Keratinocyte (primary cell): ENCODE results near the gene EVI5. TPM values are rescaled to one million over a fixed set of nuclear protein-coding genes. Genes with fewer than 3 reads are reported as not detected.

Source experiments
- DNase-seq: peaks from one replicate; pipeline ENCODE4 v3.0.0-alpha.2; 2011; ENCODE audit warnings: low read depth, missing footprints, low spot score
- FAIRE-seq: peaks from 2 replicates; lab custom pipeline; 2011; peaks lifted over from hg19 to GRCh38; lab: Jason Lieb, UNC
- H2AFZ ChIP-seq: 2 replicates; pipeline ENCODE4 v1.6.0; 2012; ENCODE audit warnings: low read length, control low read depth, inconsistent platforms; ENCODE audit not compliant: control insufficient read depth
- H3K27ac ChIP-seq: 2 replicates; pipeline ENCODE4 v1.5.1; 2011; ENCODE audit warnings: low read length; ENCODE audit not compliant: control insufficient read depth, insufficient read depth
- H3K27me3 ChIP-seq: 3 replicates; pipeline ENCODE4 v1.6.0; 2011; ENCODE audit warnings: low read length; ENCODE audit not compliant: control insufficient read depth, insufficient read depth; ENCODE audit errors: extremely low read depth
- H3K36me3 ChIP-seq, 2 experiments: 2 replicates in 1 of 2; 3 replicates in 1 of 2; pipeline ENCODE4 v1.5.1; 2011; ENCODE audit warnings: low read length in 2 of 2, mild to moderate bottlenecking in 1 of 2; ENCODE audit not compliant: control insufficient read depth in 2 of 2, insufficient read depth in 2 of 2; ENCODE audit errors: extremely low read depth in 1 of 2
- H3K4me1 ChIP-seq: 3 replicates; pipeline ENCODE4 v1.5.1; 2011; ENCODE audit warnings: low read length; ENCODE audit not compliant: control insufficient read depth, insufficient read depth; ENCODE audit errors: extremely low read depth
- H3K4me2 ChIP-seq: 3 replicates; pipeline ENCODE4 v1.6.0; 2011; ENCODE audit warnings: low read depth, low read length; ENCODE audit not compliant: control insufficient read depth, insufficient read depth; ENCODE audit errors: extremely low read depth
- H3K4me3 ChIP-seq, 3 experiments: fragments of 200-600 bp in 1 of 3; sonication (generic) in 1 of 3; 2 replicates in 2 of 3; 3 replicates in 1 of 3; pipeline ENCODE4 v1.5.1; 2011 to 2016; ENCODE audit warnings: low read length in 3 of 3, mild to moderate bottlenecking in 3 of 3, control low read depth in 2 of 3, inconsistent platforms in 1 of 3, low read depth in 1 of 3, mixed read lengths in 1 of 3, mixed run types in 1 of 3, moderate library complexity in 1 of 3; ENCODE audit not compliant: control insufficient read depth in 2 of 3, insufficient read depth in 2 of 3; ENCODE audit errors: extremely low read depth in 1 of 3
- H3K79me2 ChIP-seq: 2 replicates; pipeline ENCODE4 v1.6.0; 2012; ENCODE audit warnings: low read length; ENCODE audit not compliant: control insufficient read depth, insufficient read depth
- H3K9ac ChIP-seq: 3 replicates; pipeline ENCODE4 v1.6.0; 2011; ENCODE audit warnings: low read length; ENCODE audit not compliant: control insufficient read depth, insufficient read depth; ENCODE audit errors: extremely low read depth
- H3K9me1 ChIP-seq: 3 replicates; pipeline ENCODE4 v1.6.0; 2011; ENCODE audit warnings: low read length; ENCODE audit not compliant: control insufficient read depth, insufficient read depth; ENCODE audit errors: extremely low read depth
- H3K9me3 ChIP-seq: 2 replicates; pipeline ENCODE4 v1.5.1; 2012; ENCODE audit warnings: low read depth, low read length; ENCODE audit not compliant: control insufficient read depth
- H4K20me1 ChIP-seq: 3 replicates; pipeline ENCODE4 v1.6.0; 2011; ENCODE audit warnings: low read length; ENCODE audit not compliant: control insufficient read depth, insufficient read depth; ENCODE audit errors: extremely low read depth
- CTCF ChIP-seq, 3 experiments: IDR thresholded peaks in 1 of 3; conservative IDR thresholded peaks in 1 of 3; optimal IDR thresholded peaks in 1 of 3; 2 replicates in 2 of 3; 3 replicates in 1 of 3; pipeline versions ENCODE3 to v1.5.1; 2011; ENCODE audit warnings: low read length in 3 of 3, mild to moderate bottlenecking in 3 of 3, moderate library complexity in 2 of 3, control low read depth in 1 of 3, inconsistent platforms in 1 of 3; ENCODE audit not compliant: insufficient read depth in 2 of 3; ENCODE audit errors: extremely low read depth in 1 of 3
- EZH2 ChIP-seq: IDR thresholded peaks from one replicate; pipeline ENCODE4 v1.6.1; 2012; ENCODE audit warnings: inconsistent platforms, mild to moderate bottlenecking, low read length, moderate library complexity
- dilution Hi-C: fragments of 300-500 bp; cut with MboI; formaldehyde crosslinking; loops from one replicate; pipeline ENCODE4 v1.7.0; 2020; ENCODE audit warnings: low sequenced_read_pairs; ENCODE audit not compliant: extremely low pct_ligation_motif_present
- polyA plus RNA-seq, 5 experiments: library from polyadenylated mRNA; depleted of rRNA in 3 of 5; stranded (reverse) in 3 of 5; stranded (forward) in 1 of 5; unstranded in 1 of 5; fragments of >200 nt; gene quantifications; 1 replicate in 1 of 5; 2 replicates in 3 of 5; 3 replicates in 1 of 5; pipeline versions ENCODE4 v1.2.1 to v1.2.3, GENCODE V29; 2011 to 2012; ENCODE audit warnings: missing spikeins in 2 of 5, low read depth in 1 of 5, low replicate concordance in 1 of 5

Gene EVI5
- polyA plus RNA-seq, 1 donor (not counting 4 experiments of a cell fraction or from before 2014, with no cell fraction given), result 23.2 TPM

- peak; percentile 26 for FAIRE-seq
- H3K4me3 ChIP-seq, result no peak overlapping the region
- no peak overlapping the region for H2AFZ ChIP-seq
- H3K9ac ChIP-seq, result no peak overlapping the region
- H3K9me1 ChIP-seq, result no peaks in the 10 kb centered on the region
- H3K36me3 ChIP-seq, result peaks cover 0 to 5% of the 10 kb centered on the region in 2 experiments
- no peaks in the 10 kb centered on the region for H3K4me1 ChIP-seq
- dilution Hi-C loops, result no loop called here
- H3K4me2 ChIP-seq, result no peak overlapping the region
- no peaks in the 10 kb centered on the region for H3K9me3 ChIP-seq
- H3K27ac ChIP-seq, result no peak overlapping the region
- peak in 1 of 3 experiments; percentile 22 for TF ChIP-seq CTCF (optimal IDR thresholded peaks at IDR 0.05 in 1 of 3, IDR thresholded peaks at IDR 0.05 in 1 of 3, conservative IDR thresholded peaks at IDR 0.05 in 1 of 3; ENCODE audit: extremely low read depth in 1 of 3, insufficient read depth in 2 of 3, low read length in 3 of 3)
- no peak for TF ChIP-seq EZH2
- DNase-seq, result no peak
- no peaks in the 10 kb centered on the region for H4K20me1 ChIP-seq
- H3K79me2 ChIP-seq, result peaks cover 49% of the 10 kb centered on the region
- H3K27me3 ChIP-seq, result no peaks in the 10 kb centered on the region
Observed at GRCh38 chr1:92736395-92736794, 48.5 kb downstream of the EVI5 start.

GRCh38 chr1:92730476-92730875 lies 54.4 kb downstream of the EVI5 start:
- DNase-seq (no peak), FAIRE-seq (no peak)
- Histone ChIP-seq H2AFZ (no peak overlapping the region), H3K79me2 (peaks cover 33% of the 10 kb centered on the region), H4K20me1 (no peaks in the 10 kb centered on the region), H3K4me1 (peaks cover 7% of the 10 kb centered on the region), H3K36me3 (no peaks in the 10 kb centered on the region), H3K9ac (no peak overlapping the region), H3K27ac (no peak overlapping the region), H3K4me2 (no peak overlapping the region), H3K9me1 (no peaks in the 10 kb centered on the region), H3K9me3 (no peaks in the 10 kb centered on the region), H3K4me3 (no peak overlapping the region), H3K27me3 (no peaks in the 10 kb centered on the region)
- dilution Hi-C loops, result no loop called here
- TF ChIP-seq EZH2 (no peak), CTCF (optimal IDR thresholded peaks at IDR 0.05 in 1 of 3, IDR thresholded peaks at IDR 0.05 in 1 of 3, conservative IDR thresholded peaks at IDR 0.05 in 1 of 3; ENCODE audit: extremely low read depth in 1 of 3, insufficient read depth in 2 of 3, low read length in 3 of 3) (no peak)
